GM12891 (cell line): Measurements from ENCODE around the gene ROCK1.

ENCODE experiments used
- DNase-seq: peaks from one replicate; pipeline ENCODE4 v3.0.0; 2011; ENCODE audit warnings: low spot score; ENCODE audit not compliant: insufficient read length
- FAIRE-seq: peaks from 2 replicates; lab custom pipeline; 2011; peaks lifted over from hg19 to GRCh38; lab: Jason Lieb, UNC
- PAX5 ChIP-seq: IDR thresholded peaks from 2 replicates; pipeline ENCODE4 v1.6.1; 2011; ENCODE audit warnings: low read length, moderate library complexity, mild to moderate bottlenecking; ENCODE audit not compliant: insufficient read depth, severe bottlenecking
- POLR2A ChIP-seq: IDR thresholded peaks from 2 replicates; pipeline ENCODE4 v1.6.1; 2011; ENCODE audit warnings: low read depth, low read length, control low read depth
- POLR2AphosphoS5 ChIP-seq: IDR thresholded peaks from 2 replicates; pipeline ENCODE4 v1.6.1; 2011; ENCODE audit warnings: low read depth, low read length, control low read depth
- POU2F2 ChIP-seq: IDR thresholded peaks from 2 replicates; pipeline ENCODE4 v1.6.1; 2011; ENCODE audit warnings: low read depth, mild to moderate bottlenecking, control low read depth, low read length, moderate library complexity
- SPI1 ChIP-seq: IDR thresholded peaks from 2 replicates; pipeline ENCODE4 v1.6.1; 2011; ENCODE audit warnings: low read depth, low read length, control low read depth
- TAF1 ChIP-seq: IDR thresholded peaks from 2 replicates; pipeline ENCODE4 v1.6.1; 2011; ENCODE audit warnings: low read depth, low read length, control low read depth

ROCK1 gene

DNA sequence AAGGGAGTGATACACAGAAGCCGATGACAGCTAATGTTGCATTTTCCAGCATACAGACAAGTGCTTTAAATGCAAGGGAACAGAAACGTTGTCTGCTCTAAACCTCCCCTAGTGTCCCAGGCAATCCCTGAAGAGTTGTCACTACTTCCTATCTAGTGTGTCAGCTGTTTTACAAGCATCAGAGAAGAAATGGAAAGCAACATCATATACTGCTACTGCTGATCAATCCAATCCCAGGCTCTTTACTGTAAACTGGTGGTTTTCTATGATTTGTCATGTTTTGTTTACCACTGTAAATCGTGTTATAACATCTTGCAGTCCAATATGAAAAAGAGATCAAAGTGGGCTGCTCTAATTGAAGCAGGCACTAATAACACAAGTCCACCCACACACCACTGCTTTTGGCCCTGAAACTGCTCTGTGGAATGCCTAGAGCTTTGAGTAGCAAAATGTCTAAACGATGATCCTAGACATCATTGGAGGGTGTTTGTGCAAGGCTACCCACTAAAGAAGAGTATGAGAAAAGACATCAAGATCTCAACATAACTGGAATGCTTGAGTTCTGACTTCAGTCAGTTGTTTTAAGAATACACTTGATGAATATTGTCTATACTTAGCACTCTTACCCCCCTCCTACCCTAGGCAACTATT lies 18.1 kb upstream of the ROCK1 start:
- no peak for TF ChIP-seq POLR2AphosphoS5
- no peak for TF ChIP-seq POU2F2
- no peak for TF ChIP-seq PAX5
- TF ChIP-seq TAF1 = no peak
- no peak for TF ChIP-seq SPI1
- no peak for TF ChIP-seq POLR2A
- FAIRE-seq (no peak), DNase-seq (no peak)

- FAIRE-seq (no peak), DNase-seq (no peak)
- no peak for TF ChIP-seq POU2F2
- TF ChIP-seq POLR2AphosphoS5 = no peak
- no peak for TF ChIP-seq PAX5
- no peak for TF ChIP-seq SPI1
- no peak for TF ChIP-seq POLR2A
- no peak for TF ChIP-seq TAF1
Measured at GRCh38 chr18:21123290-21123926, 11.8 kb upstream of the ROCK1 start.

DNA sequence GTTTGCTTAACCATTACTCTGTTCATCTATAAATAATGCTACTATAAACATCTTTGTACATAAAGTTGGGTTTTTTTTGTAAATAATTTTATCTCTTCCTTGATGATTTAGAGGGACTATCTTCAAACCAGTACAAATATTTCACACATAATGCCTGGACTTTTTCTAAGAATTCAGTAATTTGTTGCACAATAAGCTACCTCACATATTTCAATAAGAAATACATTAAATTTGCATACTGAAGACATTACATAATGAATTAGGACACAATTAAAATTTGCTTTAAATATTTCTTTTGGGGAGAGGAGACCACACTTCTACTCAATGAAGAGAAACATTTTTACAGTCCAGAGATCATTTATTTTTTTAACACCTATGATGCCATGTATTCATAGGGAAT lies 7.2 kb upstream of the ROCK1 start:
- TF ChIP-seq POU2F2 = no peak
- no peak for TF ChIP-seq POLR2A
- no peak for TF ChIP-seq POLR2AphosphoS5
- TF ChIP-seq PAX5 = no peak
- no peak for TF ChIP-seq SPI1
- no peak for TF ChIP-seq TAF1
- DNase-seq (no peak), FAIRE-seq (no peak)

DNA sequence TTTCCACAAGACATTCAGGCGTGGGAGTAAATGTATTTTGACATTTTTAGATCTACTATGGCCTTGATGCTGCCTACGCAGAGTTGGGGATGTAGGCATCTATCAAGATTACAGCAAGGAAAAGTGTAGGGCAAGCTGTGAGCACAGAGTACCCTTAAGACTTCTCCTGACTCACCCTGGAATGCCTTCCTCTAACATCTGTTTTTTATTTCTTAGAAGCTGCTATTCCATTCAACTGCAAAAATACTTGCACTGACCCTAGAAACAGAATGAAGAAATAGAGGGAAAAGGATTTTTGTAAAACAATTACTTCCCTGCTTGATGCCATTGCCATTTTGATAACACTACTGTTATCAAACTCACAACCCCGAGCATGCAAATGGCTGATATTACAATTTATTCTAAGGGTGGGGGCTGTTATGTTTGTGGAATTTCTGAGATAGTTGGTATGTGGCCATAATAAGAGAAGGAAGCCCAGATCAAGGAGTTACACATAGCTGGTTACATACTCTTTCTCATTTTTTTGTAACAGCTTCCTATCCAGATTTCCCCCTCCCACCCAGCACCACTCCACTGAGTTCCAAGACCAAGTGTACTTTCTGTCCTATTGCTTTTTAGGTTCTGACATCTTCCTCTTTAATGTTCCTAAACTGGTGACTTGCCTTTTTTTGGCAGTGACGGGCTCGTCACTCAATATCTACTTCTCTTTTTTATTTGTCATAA lies 6.0 kb upstream of the ROCK1 start:
- no peak for DNase-seq
- FAIRE-seq = no peak
- TF ChIP-seq POLR2AphosphoS5 (no peak), SPI1 (no peak), POU2F2 (no peak), POLR2A (no peak), TAF1 (no peak), PAX5 (no peak)

- TF ChIP-seq SPI1 = no peak
- no peak for TF ChIP-seq POU2F2
- TF ChIP-seq PAX5 = no peak
- no peak for TF ChIP-seq POLR2A
- TF ChIP-seq TAF1 = no peak
- no peak for TF ChIP-seq POLR2AphosphoS5
- DNase-seq (no peak), FAIRE-seq (no peak)
Measured at GRCh38 chr18:21115519-21116411, 4.2 kb upstream of the ROCK1 start.

DNA sequence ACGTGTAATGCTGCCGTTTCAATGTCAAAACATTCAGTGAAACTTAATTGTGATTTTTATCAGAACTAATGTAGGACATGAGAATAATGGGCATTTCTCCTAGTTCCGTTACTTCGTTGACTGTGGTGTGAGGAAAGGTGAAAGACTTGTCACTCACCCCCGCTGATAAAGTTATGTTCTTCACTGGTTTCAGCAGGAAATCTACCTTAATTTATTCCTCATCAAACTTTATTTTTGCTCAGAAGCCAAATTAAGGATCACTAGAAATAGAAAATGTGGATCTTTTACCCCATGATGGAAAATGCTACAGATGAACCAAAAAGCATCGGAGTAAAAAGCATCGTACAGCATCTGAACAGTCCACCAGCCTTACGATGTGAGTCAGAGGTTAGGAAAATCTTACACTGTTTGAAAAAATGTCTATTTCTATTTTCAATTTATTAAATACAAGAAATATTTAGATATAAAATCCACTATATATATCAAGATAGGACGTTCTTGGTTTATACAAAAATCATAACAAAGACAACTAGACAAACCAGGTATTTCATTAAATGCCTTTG lies 1.0 kb upstream of the ROCK1 start:
- FAIRE-seq = no peak
- DNase-seq = no peak
- TF ChIP-seq SPI1 = no peak
- TF ChIP-seq POU2F2 = no peak
- TF ChIP-seq POLR2AphosphoS5 = no peak
- TF ChIP-seq PAX5 = no peak
- TF ChIP-seq POLR2A = no peak
- no peak for TF ChIP-seq TAF1

DNA sequence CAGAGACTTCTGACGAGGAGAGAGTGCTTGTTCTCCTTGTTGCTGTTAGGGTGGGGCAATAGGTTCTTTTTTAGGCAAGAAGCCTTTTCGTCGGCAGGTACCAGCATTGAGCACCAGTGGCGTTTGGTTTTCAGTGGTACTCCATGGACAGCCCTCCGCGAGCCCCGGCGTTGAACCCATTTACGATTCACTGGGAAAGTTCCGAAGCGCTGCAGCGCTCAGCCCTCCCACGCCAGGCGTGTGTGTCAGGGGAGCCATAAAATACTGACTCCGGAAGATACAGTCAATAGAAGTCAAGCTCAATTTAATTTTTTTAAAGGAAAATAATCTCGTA lies 494 bp upstream of the ROCK1 start:
- DNase-seq (peak; percentile 11), FAIRE-seq (no peak)
- TF ChIP-seq POU2F2 (no peak), SPI1 (no peak), PAX5 (no peak), TAF1 (no peak), POLR2AphosphoS5 (no peak), POLR2A (no peak; the same call in 1 of the 2 replicates)

DNA sequence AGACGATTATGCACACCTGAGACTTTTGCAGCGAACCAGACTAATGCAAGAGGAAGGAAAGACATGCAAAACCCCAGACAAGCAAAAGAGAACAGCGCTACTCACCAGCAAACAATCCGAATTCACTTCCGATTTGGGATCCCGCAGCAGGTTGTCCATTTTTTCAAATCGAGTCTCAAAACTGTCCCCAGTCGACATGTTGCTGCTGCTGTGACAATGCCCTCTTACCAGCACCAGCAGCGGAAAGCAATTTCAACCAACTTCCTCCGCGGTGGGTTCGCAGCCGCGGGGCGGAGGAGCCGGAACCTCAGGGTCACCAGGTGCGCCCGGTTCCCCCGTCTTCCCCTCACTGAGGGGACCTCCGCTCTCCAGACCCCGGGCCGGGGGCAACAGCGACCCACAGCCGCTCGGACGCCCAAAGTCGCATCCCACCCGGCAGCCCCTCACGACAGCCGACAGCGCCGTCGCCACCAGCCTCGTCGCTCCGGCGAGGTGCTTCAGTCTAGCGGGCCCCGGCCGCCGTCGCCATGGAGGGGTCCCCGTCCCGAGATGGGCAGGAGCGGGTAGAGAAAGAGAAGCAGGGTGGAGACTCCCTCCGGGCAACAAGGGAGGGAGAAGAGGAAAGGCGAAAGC lies 784 bp downstream of the ROCK1 start:
- FAIRE-seq (peak; percentile 75), DNase-seq (peak; percentile 3)
- TF ChIP-seq POU2F2 (no peak), PAX5 (no peak), SPI1 (peak; percentile 46; the same call in 1 of the 2 replicates)
